Mucosa of descending colon (tissue), 3 donors: ENCODE data around the gene LRRC4B. TPM values are rescaled to one million over a fixed set of nuclear protein-coding genes. Genes with fewer than 3 reads are reported as not detected.
"Not testable (repeated sequence)": the region's sequence is repeated elsewhere in the genome, so short reads cannot be mapped to it uniquely, and the experiment has no call there.

ENCODE experiments used
- ATAC-seq: fragments of 200-7000 bp; cut with Tn5 transposase; one replicate; pipeline ENCODE4 v1.9.1; 2020; ENCODE audit warnings: mild to moderate bottlenecking, moderate library complexity
- DNase-seq, 3 donors: peaks; one replicate each; pipeline ENCODE4 v3.0.0-alpha.2; 2020
- H3K36me3 ChIP-seq: fragments of 200-600 bp; one replicate; pipeline ENCODE4 v1.8.0; 2021; ENCODE audit warnings: low read depth, mild to moderate bottlenecking
- H3K4me1 ChIP-seq: fragments of 200-600 bp; one replicate; pipeline ENCODE4 v1.8.0; 2021; ENCODE audit warnings: low read depth, mild to moderate bottlenecking
- H3K4me3 ChIP-seq: fragments of 200-600 bp; one replicate; pipeline ENCODE4 v1.8.0; 2021; ENCODE audit warnings: mild to moderate bottlenecking
- H3K9me3 ChIP-seq: fragments of 200-600 bp; one replicate; pipeline ENCODE4 v1.8.0; 2021; ENCODE audit warnings: mild to moderate bottlenecking
- intact Hi-C, 2 donors: fragments of 100-400 bp; cut with DNase I in 1 of 2; cut with micrococcal nuclease in 1 of 2; formaldehyde crosslinking; loops; one replicate each; pipeline versions ENCODE4 v1.11.0 to v1.11.1; 2022; cut with DNase I, micrococcal nuclease
- total RNA-seq, 3 donors: library from RNA; stranded (reverse); fragmentation: NEBNext Ultra II Directional in 2 of 3; extraction: Animal tissue kit (Norgen Biotek cat#: 25700) in 2 of 3; gene quantifications; one replicate each; pipeline versions ENCODE4 v1.2.1 to v1.2.4, GENCODE V29; 2021 to 2023
- TF ChIP-seq, protein P1 (sequence below): fragments of 200-600 bp; IDR thresholded peaks from one replicate; pipeline ENCODE4 v1.8.0; 2022; ENCODE audit warnings: antibody characterized with exemption, mild to moderate bottlenecking
- donor health status: DM: no; HTN: no; CAD: no; lungs with moderate emphysema.
- donor health status: DM: no; HTN: no; CAD: no.
- donor health status: DM: no; HTN: yes; CAD: no.

The LRRC4B gene
- total RNA-seq, 3 donors from 2014 or later, result 0.52 to 4.8 (median 1.3) TPM

DNA sequence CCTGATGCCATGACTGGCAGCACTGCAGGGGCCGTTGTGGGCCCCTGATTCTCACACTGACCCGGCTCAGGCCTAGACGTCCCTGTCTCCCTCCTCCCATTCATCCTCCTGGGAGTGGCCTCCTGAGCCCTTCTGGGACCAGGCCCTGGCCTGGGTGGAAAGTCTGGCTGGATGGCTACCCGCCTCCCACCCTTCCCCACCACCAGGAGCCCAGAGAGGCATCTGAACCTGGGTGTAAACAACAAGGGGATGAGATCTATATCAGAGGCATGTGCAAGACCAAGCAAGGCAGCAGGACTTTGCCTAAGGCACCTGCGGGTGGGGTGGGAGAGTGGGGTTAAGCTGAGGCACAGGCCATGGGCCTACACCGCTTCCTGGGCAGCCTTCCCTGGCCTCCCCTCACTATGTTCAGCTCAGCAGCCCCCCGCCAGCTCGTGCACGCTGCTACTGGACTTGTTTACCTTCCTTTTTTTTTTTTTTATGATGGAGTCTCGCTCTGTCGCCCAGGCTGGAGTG, 32.5 kb downstream of the LRRC4B start:
- DNase-seq (no peak), ATAC-seq (no peak)
- Histone ChIP-seq H3K4me3 (no peak overlapping the region), H3K4me1 (no peaks in the 10 kb centered on the region), H3K36me3 (no peaks in the 10 kb centered on the region), H3K9me3 (peaks cover 6% of the 10 kb centered on the region)
- TF ChIP-seq, protein P1, sequence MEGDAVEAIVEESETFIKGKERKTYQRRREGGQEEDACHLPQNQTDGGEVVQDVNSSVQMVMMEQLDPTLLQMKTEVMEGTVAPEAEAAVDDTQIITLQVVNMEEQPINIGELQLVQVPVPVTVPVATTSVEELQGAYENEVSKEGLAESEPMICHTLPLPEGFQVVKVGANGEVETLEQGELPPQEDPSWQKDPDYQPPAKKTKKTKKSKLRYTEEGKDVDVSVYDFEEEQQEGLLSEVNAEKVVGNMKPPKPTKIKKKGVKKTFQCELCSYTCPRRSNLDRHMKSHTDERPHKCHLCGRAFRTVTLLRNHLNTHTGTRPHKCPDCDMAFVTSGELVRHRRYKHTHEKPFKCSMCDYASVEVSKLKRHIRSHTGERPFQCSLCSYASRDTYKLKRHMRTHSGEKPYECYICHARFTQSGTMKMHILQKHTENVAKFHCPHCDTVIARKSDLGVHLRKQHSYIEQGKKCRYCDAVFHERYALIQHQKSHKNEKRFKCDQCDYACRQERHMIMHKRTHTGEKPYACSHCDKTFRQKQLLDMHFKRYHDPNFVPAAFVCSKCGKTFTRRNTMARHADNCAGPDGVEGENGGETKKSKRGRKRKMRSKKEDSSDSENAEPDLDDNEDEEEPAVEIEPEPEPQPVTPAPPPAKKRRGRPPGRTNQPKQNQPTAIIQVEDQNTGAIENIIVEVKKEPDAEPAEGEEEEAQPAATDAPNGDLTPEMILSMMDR, result no peak
- intact Hi-C loops, result no loop called here

DNA sequence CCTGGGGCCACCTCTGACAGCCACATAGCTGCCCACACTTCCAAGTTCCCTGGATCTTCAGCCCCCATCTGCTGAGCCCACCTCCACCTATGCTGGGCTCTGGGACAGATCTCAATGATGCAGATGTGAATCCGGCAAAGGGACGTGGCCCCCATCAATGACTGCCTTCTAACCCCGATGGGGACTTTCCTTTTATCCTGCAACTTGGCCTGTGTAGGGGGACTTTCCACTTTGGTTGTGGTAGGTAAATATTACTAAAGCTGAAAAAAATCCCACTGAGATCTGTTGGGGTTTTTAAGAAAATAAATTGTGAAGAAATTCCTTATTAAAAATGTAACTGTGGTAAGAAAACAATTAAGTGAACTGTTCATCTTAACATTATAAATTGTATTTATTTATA, 33.8 kb downstream of the LRRC4B start:
- ATAC-seq (no peak), DNase-seq (no peak)
- intact Hi-C loops, result no loop called here

DNA sequence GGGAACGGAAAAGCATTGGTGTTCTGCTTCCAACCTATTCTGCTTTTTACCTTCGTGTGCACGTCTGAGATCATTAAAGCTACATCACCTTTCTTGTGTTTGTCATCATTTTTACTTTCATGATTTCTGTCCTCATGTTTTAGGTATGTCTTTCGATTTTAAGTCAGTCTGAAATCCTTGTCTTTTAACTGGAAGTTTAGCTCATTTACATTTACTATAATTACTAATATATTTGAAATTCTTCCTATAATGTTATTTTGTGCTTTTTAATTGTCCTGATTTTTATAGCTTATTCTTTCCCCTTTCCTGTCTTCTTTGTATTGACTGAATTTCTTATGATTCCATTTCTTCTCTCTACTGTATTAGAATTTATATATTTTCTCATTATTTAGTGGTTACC, 35.3 kb downstream of the LRRC4B start:
- intact Hi-C loops, result no loop called here
- Histone ChIP-seq H3K4me3 (no peak overlapping the region), H3K36me3 (no peaks in the 10 kb centered on the region), H3K9me3 (peaks cover 6% of the 10 kb centered on the region), H3K4me1 (no peaks in the 10 kb centered on the region)
- ATAC-seq, result no peak
- DNase-seq, result no peak
- TF ChIP-seq, protein P1, result no peak

More for the DNA sequence above, 33.8 kb downstream of the LRRC4B start:
- peaks cover 6% of the 10 kb centered on the region for H3K9me3 ChIP-seq
- H3K4me3 ChIP-seq, result no peak overlapping the region
- TF ChIP-seq, protein P1, result no peak
- H3K36me3 ChIP-seq, result no peaks in the 10 kb centered on the region
- H3K4me1 ChIP-seq, result no peaks in the 10 kb centered on the region

DNA sequence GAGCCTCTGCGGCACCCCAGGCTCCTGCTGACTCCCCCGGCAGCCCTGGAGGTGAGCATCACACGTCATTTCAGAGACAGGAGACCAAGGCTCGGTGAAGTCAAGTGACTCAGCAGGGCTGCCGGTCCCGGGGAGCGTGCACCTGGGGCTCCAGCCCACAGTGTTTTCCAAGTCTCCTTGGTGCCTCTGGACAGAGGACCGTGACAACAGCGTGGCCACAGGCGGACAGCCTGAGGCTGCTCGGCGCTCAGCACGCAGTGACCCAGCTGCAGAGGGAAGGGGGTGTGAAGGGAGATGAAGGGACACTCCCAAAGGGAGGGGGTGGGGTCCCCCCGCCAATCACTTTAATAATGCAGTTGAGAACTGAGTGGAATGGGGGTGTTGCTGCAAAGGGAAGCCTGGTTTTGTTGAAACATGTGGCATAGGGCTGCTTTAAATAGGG, 37.0 kb downstream of the LRRC4B start:
- H3K9me3 ChIP-seq, result peaks cover 6% of the 10 kb centered on the region
- no peaks in the 10 kb centered on the region for H3K4me1 ChIP-seq
- no peak overlapping the region for H3K4me3 ChIP-seq
- DNase-seq, result no peak
- TF ChIP-seq, protein P1, result no peak
- ATAC-seq, result no peak
- intact Hi-C loops, result no loop called here
- H3K36me3 ChIP-seq, result no peaks in the 10 kb centered on the region

DNA sequence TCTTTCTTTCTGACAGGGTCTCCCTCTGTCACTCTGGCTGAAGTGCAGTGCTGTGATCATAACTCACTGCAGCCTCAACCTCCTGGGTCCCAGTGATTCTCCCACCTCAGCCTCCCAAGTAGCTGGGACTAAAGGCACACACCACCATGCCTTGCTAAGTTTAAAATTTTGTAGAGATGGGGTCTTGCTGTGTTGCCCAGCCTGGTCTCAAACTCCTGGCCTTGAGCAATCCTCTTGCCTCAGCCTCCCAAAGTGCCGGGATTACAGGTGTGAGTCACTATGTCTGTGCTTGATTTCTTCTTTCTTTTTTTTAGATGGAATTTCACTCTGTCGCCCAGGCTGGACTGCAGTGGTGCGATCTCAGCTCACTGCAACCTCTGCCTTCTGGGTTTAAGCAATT, 40.2 kb downstream of the LRRC4B start:
- DNase-seq, H3K9me3 ChIP-seq, H3K4me3 ChIP-seq, intact Hi-C loops, H3K36me3 ChIP-seq, ATAC-seq, H3K4me1 ChIP-seq: not testable (repeated sequence)

DNA sequence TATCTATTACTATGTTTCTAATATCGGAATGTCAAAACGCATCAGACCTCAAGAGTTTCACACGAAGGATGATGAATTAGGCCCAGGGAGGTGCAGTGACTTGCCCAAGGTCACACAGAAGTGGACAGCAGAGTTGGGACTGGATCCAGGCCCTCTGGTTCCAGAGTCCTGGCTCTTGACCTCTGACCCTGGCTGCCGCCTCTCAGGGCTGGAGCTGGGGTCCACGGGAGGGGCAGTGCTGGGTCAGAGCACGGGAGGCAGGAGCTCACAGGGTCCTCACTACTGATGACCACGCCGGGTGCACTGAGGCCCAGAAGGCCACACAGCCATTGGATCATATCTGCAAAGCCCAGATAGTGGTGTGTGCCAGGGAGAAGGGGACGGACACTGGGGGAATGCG, 45.4 kb downstream of the LRRC4B start:
- H3K4me3 ChIP-seq, result no peak overlapping the region
- TF ChIP-seq, protein P1, result no peak
- DNase-seq, result no peak
- intact Hi-C loops, result no loop called here
- H3K36me3 ChIP-seq, result no peaks in the 10 kb centered on the region
- no peaks in the 10 kb centered on the region for H3K4me1 ChIP-seq
- ATAC-seq, result no peak
- no peaks in the 10 kb centered on the region for H3K9me3 ChIP-seq
